Liver (tissue), 9 donors: Measurements from ENCODE around the gene DMWD. TPM values are rescaled to one million over a fixed set of nuclear protein-coding genes. Genes with fewer than 3 reads are reported as not detected.

Experiments
- DNase-seq: peaks from one replicate; pipeline ENCODE4 v3.0.0-alpha.2; 2017; ENCODE audit warnings: low spot score
- H3K27ac ChIP-seq, 2 donors: one replicate each; pipeline ENCODE4 v1.7.0; 2013; ENCODE audit warnings: inconsistent platforms in 2 of 2, low read length in 2 of 2, control low read depth in 1 of 2, low read depth in 1 of 2, mild to moderate bottlenecking in 1 of 2
- H3K27me3 ChIP-seq, 4 donors: one replicate each; pipeline versions ENCODE4 v1.6.1 to v1.7.0; 2013; ENCODE audit warnings: low read length in 3 of 4, inconsistent platforms in 1 of 4, mild to moderate bottlenecking in 1 of 4, moderate library complexity in 1 of 4; ENCODE audit not compliant: control insufficient read depth in 4 of 4, insufficient read depth in 4 of 4
- H3K36me3 ChIP-seq, 4 donors: one replicate each; pipeline versions ENCODE4 v1.6.1 to v1.7.0; 2013; ENCODE audit warnings: low read length in 3 of 4, mild to moderate bottlenecking in 3 of 4, low read depth in 1 of 4, moderate library complexity in 1 of 4; ENCODE audit not compliant: control insufficient read depth in 4 of 4, insufficient read depth in 3 of 4
- H3K4me1 ChIP-seq, 4 donors: one replicate each; pipeline versions ENCODE4 v1.6.1 to v1.7.0; 2013; ENCODE audit warnings: low read length in 3 of 4, mild to moderate bottlenecking in 3 of 4, moderate library complexity in 1 of 4; ENCODE audit not compliant: control insufficient read depth in 4 of 4, insufficient read depth in 4 of 4
- H3K4me3 ChIP-seq, 3 donors: one replicate each; pipeline versions ENCODE4 v1.6.1 to v1.7.0; 2013; ENCODE audit warnings: low read length in 3 of 3, control low read depth in 1 of 3, low read depth in 1 of 3, mild to moderate bottlenecking in 1 of 3
- H3K9ac ChIP-seq, 2 donors: one replicate each; pipeline ENCODE4 v1.7.0; 2013; ENCODE audit warnings: low read length in 2 of 2, mild to moderate bottlenecking in 2 of 2, moderate library complexity in 2 of 2, control low read depth in 1 of 2, low read depth in 1 of 2
- H3K9me3 ChIP-seq, 4 donors: one replicate each; pipeline versions ENCODE4 v1.6.1 to v1.7.0; 2013; ENCODE audit warnings: low read length in 3 of 4; ENCODE audit not compliant: control insufficient read depth in 4 of 4
- ATF3 ChIP-seq: IDR thresholded peaks from 2 replicates; pipeline ENCODE4 v1.6.1; 2016; ENCODE audit warnings: antibody characterized with exemption
- CTCF ChIP-seq: fragments of 150-350 bp; IDR thresholded peaks from 2 replicates; pipeline ENCODE4 v1.5.1; 2017; ENCODE audit warnings: improper control_type of control experiment, low read depth, low read length; ENCODE audit not compliant: missing input control
- EGR1 ChIP-seq, 2 donors: IDR thresholded peaks; 2 replicates each; pipeline ENCODE4 v1.6.1; 2016 to 2018; ENCODE audit warnings: antibody characterized with exemption in 2 of 2, low read depth in 2 of 2
- FOXA1 ChIP-seq: IDR thresholded peaks from 2 replicates; pipeline ENCODE4 v1.6.1; 2016; ENCODE audit warnings: antibody characterized with exemption
- FOXA2 ChIP-seq: IDR thresholded peaks from 2 replicates; pipeline ENCODE4 v1.6.1; 2016; ENCODE audit warnings: antibody characterized with exemption
- GABPA ChIP-seq, 2 donors: IDR thresholded peaks in 1 of 2; conservative IDR thresholded peaks in 1 of 2; 2 replicates each; pipeline ENCODE4 v1.6.1; 2016; ENCODE audit warnings: antibody characterized with exemption in 2 of 2, mild to moderate bottlenecking in 1 of 2, moderate library complexity in 1 of 2
- HNF4A ChIP-seq, 2 donors: conservative IDR thresholded peaks; 2 replicates each; pipeline ENCODE4 v1.6.1; 2016; ENCODE audit warnings: antibody characterized with exemption in 2 of 2, mild to moderate bottlenecking in 2 of 2
- HNF4G ChIP-seq: IDR thresholded peaks from 2 replicates; pipeline ENCODE4 v1.6.1; 2016; ENCODE audit warnings: antibody characterized with exemption
- JUND ChIP-seq, 2 donors: IDR thresholded peaks; 2 replicates each; pipeline ENCODE4 v1.6.1; 2016; ENCODE audit warnings: antibody characterized with exemption in 2 of 2
- MAX ChIP-seq: IDR thresholded peaks from 2 replicates; pipeline ENCODE4 v1.6.1; 2016; ENCODE audit warnings: antibody characterized with exemption
- NR2F2 ChIP-seq: IDR thresholded peaks from 2 replicates; pipeline ENCODE4 v1.6.1; 2016; ENCODE audit warnings: antibody characterized with exemption
- RAD21 ChIP-seq, 2 donors: IDR thresholded peaks; 2 replicates each; pipeline ENCODE4 v1.6.1; 2016; ENCODE audit warnings: antibody characterized with exemption in 2 of 2, mild to moderate bottlenecking in 2 of 2
- REST ChIP-seq: IDR thresholded peaks from 2 replicates; pipeline ENCODE4 v1.6.1; 2016; ENCODE audit warnings: antibody characterized with exemption, mild to moderate bottlenecking
- RXRA ChIP-seq, 2 donors: IDR thresholded peaks; 2 replicates each; pipeline ENCODE4 v1.6.1; 2017 to 2018; ENCODE audit warnings: antibody characterized with exemption in 2 of 2, mild to moderate bottlenecking in 1 of 2
- SP1 ChIP-seq: IDR thresholded peaks from 2 replicates; pipeline ENCODE4 v1.6.1; 2018; ENCODE audit warnings: antibody characterized with exemption, mild to moderate bottlenecking
- TAF1 ChIP-seq: conservative IDR thresholded peaks from 2 replicates; pipeline ENCODE4 v1.6.1; 2016; ENCODE audit warnings: antibody characterized with exemption, mild to moderate bottlenecking
- YY1 ChIP-seq: IDR thresholded peaks from 2 replicates; pipeline ENCODE4 v1.6.1; 2016; ENCODE audit warnings: antibody characterized with exemption, mild to moderate bottlenecking
- ZBTB33 ChIP-seq: IDR thresholded peaks from 2 replicates; pipeline ENCODE4 v1.6.1; 2016; ENCODE audit warnings: antibody characterized with exemption
- WGBS: extraction: QIAGEN DNeasy Blood & Tissue Kit; methylation state at CpG from one replicate; pipeline ENCODE4 v1.1.7; 2013; 5-methylcytosine and 5-hydroxymethylcytosine counted together
- polyA plus RNA-seq, 2 donors: library from polyadenylated mRNA; stranded (reverse) in 1 of 2; unstranded in 1 of 2; fragments of 200-250 nt in 1 of 2; fragments of >200 nt in 1 of 2; fragmentation: Nextera tagmentation in 1 of 2; extraction: Ambion mirVana in 1 of 2; gene quantifications; one replicate each; pipeline versions ENCODE4 v1.2.1 to v1.2.3, GENCODE V29; 2013 to 2015
- total RNA-seq, 2 donors: library from RNA; depleted of rRNA; stranded (reverse); fragments of >200 nt; gene quantifications; one replicate each; pipeline ENCODE4 v1.2.3, GENCODE V29; 2014
- donor health status: healthy.
- donor health status: healthy.
- donor health status: healthy.
- donor health status: healthy.
- donor health status: healthy.

Gene DMWD
- total and polyA plus RNA-seq, 4 donors = 3.7 to 14.6 (median 8.9) TPM

GRCh38 chr19:45780448-45781213 is 12.0 kb downstream of the DMWD start:
- H3K27me3 ChIP-seq = no peaks in the 10 kb centered on the region
- TF ChIP-seq HNF4A (conservative IDR thresholded peaks at IDR 0.05) = no peak
- TF ChIP-seq MAX = no peak
- no peak for TF ChIP-seq FOXA2
- no peak for TF ChIP-seq EGR1 (IDR thresholded peaks at IDR 0.05; ENCODE audit: low read depth in 2 of 2)
- no peak for TF ChIP-seq HNF4G
- no peak for TF ChIP-seq TAF1
- TF ChIP-seq RAD21 (IDR thresholded peaks at IDR 0.05) = no peak
- TF ChIP-seq GABPA (IDR thresholded peaks at IDR 0.05 in 1 of 2, conservative IDR thresholded peaks at IDR 0.05 in 1 of 2) = no peak
- H3K4me1 ChIP-seq = peaks cover 3 to 17% (median 8%) of the 10 kb centered on the region in 4 donors
- no peak for DNase-seq
- H3K9me3 ChIP-seq = no peaks in the 10 kb centered on the region
- H3K27ac ChIP-seq = no peak overlapping the region
- no peak overlapping the region for H3K4me3 ChIP-seq
- H3K36me3 ChIP-seq = peaks cover 0 to 2% (median 0%) of the 10 kb centered on the region in 4 donors
- no peak overlapping the region for H3K9ac ChIP-seq
- 52% methylated on average over 13 of the region's 13 CpGs for WGBS

GRCh38 chr19:45780146-45780447 is 12.5 kb downstream of the DMWD start:
- Histone ChIP-seq H3K36me3 (no peaks in the 10 kb centered on the region), H3K27ac (no peak overlapping the region), H3K9me3 (no peaks in the 10 kb centered on the region), H3K27me3 (no peaks in the 10 kb centered on the region), H3K4me3 (no peak overlapping the region), H3K9ac (no peak overlapping the region), H3K4me1 (peaks cover 3 to 18% (median 8%) of the 10 kb centered on the region in 4 donors)
- TF ChIP-seq EGR1 (IDR thresholded peaks at IDR 0.05; ENCODE audit: low read depth in 2 of 2) (no peak), GABPA (IDR thresholded peaks at IDR 0.05 in 1 of 2, conservative IDR thresholded peaks at IDR 0.05 in 1 of 2) (no peak)
- DNase-seq = no peak
- 47% methylated on average over 4 of the region's 4 CpGs for WGBS

- no peaks in the 10 kb centered on the region for H3K36me3 ChIP-seq
- no peak overlapping the region for H3K9ac ChIP-seq
- no peaks in the 10 kb centered on the region for H3K9me3 ChIP-seq
- no peaks in the 10 kb centered on the region for H3K27me3 ChIP-seq
- 12% methylated on average over 48 of the region's 48 CpGs for WGBS
- no peak overlapping the region for H3K27ac ChIP-seq
- H3K4me1 ChIP-seq = peaks cover 3 to 24% (median 8%) of the 10 kb centered on the region in 4 donors
- peak; percentile 97 for DNase-seq
- H3K4me3 ChIP-seq = no peak overlapping the region
- TF ChIP-seq FOXA1 = no peak
- TF ChIP-seq RAD21 (IDR thresholded peaks at IDR 0.05) = peak in 1 of 2 donors; percentile 72
- no peak for TF ChIP-seq NR2F2
- no peak for TF ChIP-seq RXRA (IDR thresholded peaks at IDR 0.05)
- peak; percentile 30 for TF ChIP-seq SP1
- TF ChIP-seq GABPA (IDR thresholded peaks at IDR 0.05 in 1 of 2, conservative IDR thresholded peaks at IDR 0.05 in 1 of 2) = no peak
- no peak for TF ChIP-seq EGR1 (IDR thresholded peaks at IDR 0.05; ENCODE audit: low read depth in 2 of 2)
- no peak for TF ChIP-seq ZBTB33
- TF ChIP-seq ATF3 = no peak
- TF ChIP-seq REST = no peak
- TF ChIP-seq FOXA2 = no peak
- TF ChIP-seq JUND (IDR thresholded peaks at IDR 0.05) = no peak
- no peak for TF ChIP-seq HNF4G
- no peak for TF ChIP-seq TAF1
- TF ChIP-seq HNF4A (conservative IDR thresholded peaks at IDR 0.05) = no peak
- TF ChIP-seq YY1 = no peak
- peak; percentile 40 for TF ChIP-seq CTCF
Observed at GRCh38 chr19:45779231-45780145, 13.2 kb downstream of the DMWD start.
